ENCODE data around the gene COP1.

- TF ChIP-seq EZH2 (IDR thresholded peaks at IDR 0.05; ENCODE audit: borderline replicate concordance, insufficient read depth, low read depth, low read length, poor library complexity, severe bottlenecking) (no peak), CTCF (IDR thresholded peaks at IDR 0.05) (no peak)
Measured at GRCh38 chr1:176051902-176052518, 155.1 kb downstream of the COP1 start.
